NAMALWA (cell line): ENCODE data around the gene STK17A.

Experiments used
- DNase-seq: peaks from one replicate; pipeline ENCODE4 v3.0.0-alpha.2; 2015; ENCODE audit warnings: low spot score

STK17A gene

GRCh38 chr7:43636093-43636492 lies 53.2 kb downstream of the STK17A start:
- no peak for DNase-seq

- DNase-seq: no peak
Observed at GRCh38 chr7:43637114-43637806, 54.4 kb downstream of the STK17A start.

- no peak for DNase-seq
Observed at GRCh38 chr7:43639858-43640491, 57.1 kb downstream of the STK17A start.

- DNase-seq: no peak
Observed at GRCh38 chr7:43640679-43641078, 57.8 kb downstream of the STK17A start.

- no peak for DNase-seq
Observed at GRCh38 chr7:43642897-43643630, 60.2 kb downstream of the STK17A start.

GRCh38 chr7:43643846-43644245 lies 60.9 kb downstream of the STK17A start:
- no peak for DNase-seq

GRCh38 chr7:43645699-43646226 lies 62.9 kb downstream of the STK17A start:
- no peak for DNase-seq

- DNase-seq: no peak
Observed at GRCh38 chr7:43646603-43647338, 63.9 kb downstream of the STK17A start.

GRCh38 chr7:43647339-43647672 lies 64.4 kb downstream of the STK17A start:
- no peak for DNase-seq

GRCh38 chr7:43647673-43648472 lies 65.0 kb downstream of the STK17A start:
- peak; percentile 25 for DNase-seq

- peak; percentile 75 for DNase-seq
Observed at GRCh38 chr7:43648473-43649406, 65.8 kb downstream of the STK17A start.

GRCh38 chr7:43649755-43650274 lies 66.9 kb downstream of the STK17A start:
- peak; percentile 92 for DNase-seq

GRCh38 chr7:43650457-43651052 lies 67.6 kb downstream of the STK17A start:
- peak; percentile 55 for DNase-seq

GRCh38 chr7:43652364-43652763 lies 69.5 kb downstream of the STK17A start:
- DNase-seq: peak; percentile 21

- DNase-seq: no peak
Observed at GRCh38 chr7:43653466-43653865, 70.6 kb downstream of the STK17A start.

- DNase-seq: no peak
Observed at GRCh38 chr7:43653891-43654504, 71.1 kb downstream of the STK17A start.

GRCh38 chr7:43655584-43655983 lies 72.7 kb downstream of the STK17A start:
- DNase-seq: no peak

GRCh38 chr7:43656997-43657396 lies 74.1 kb downstream of the STK17A start:
- DNase-seq: no peak
